HFFc6 (cell line): ENCODE results near the gene MRPS26. TPM values are rescaled to one million over a fixed set of nuclear protein-coding genes. Genes with fewer than 3 reads are reported as not detected.
"Not testable (repeated sequence)": the region's sequence is repeated elsewhere in the genome, so short reads cannot be mapped to it uniquely, and the experiment has no call there.

Experiments
- DNase-seq: peaks from one replicate; pipeline ENCODE4 v3.0.0-alpha.2; 2018
- H3K27ac Mint-ChIP-seq: 2 replicates; pipeline ENCODE4 v1.8.0; 2020; ENCODE audit warnings: mild to moderate bottlenecking, mixed read lengths
- H3K27me3 Mint-ChIP-seq: 2 replicates; pipeline ENCODE4 v1.8.0; 2021; ENCODE audit warnings: mild to moderate bottlenecking, moderate library complexity, mixed read lengths; ENCODE audit not compliant: insufficient read depth
- H3K36me3 Mint-ChIP-seq: 2 replicates; pipeline ENCODE4 v1.8.0; 2021; ENCODE audit warnings: low read depth, mixed read lengths
- H3K4me1 Mint-ChIP-seq: 2 replicates; pipeline ENCODE4 v1.8.0; 2020; ENCODE audit warnings: low read depth, mixed read lengths
- H3K4me3 Mint-ChIP-seq: 2 replicates; pipeline ENCODE4 v1.8.0; 2020; ENCODE audit warnings: mild to moderate bottlenecking, moderate library complexity, mixed read lengths
- H3K9me3 Mint-ChIP-seq: 2 replicates; pipeline ENCODE4 v1.8.0; 2020; ENCODE audit warnings: mild to moderate bottlenecking, mixed read lengths
- CTCF ChIP-seq: fragments of 200-600 bp; sonication (generic); IDR thresholded peaks from 2 replicates; pipeline ENCODE4 v1.5.0; 2021; ENCODE audit warnings: antibody characterized with exemption, mild to moderate bottlenecking
- total RNA-seq, 6 experiments: library from RNA; stranded (reverse); fragmentation: NEBNext Ultra II Directional; extraction: Animal tissue kit (Norgen Biotek cat#: 25700); gene quantifications; 2 replicates in 1 of 6; 3 replicates in 5 of 6; pipeline ENCODE4 v1.2.3, GENCODE V29; 2021

MRPS26 gene
- total RNA-seq, 6 experiments from 2014 or later, result 31.7 to 46.8 (median 36.0) TPM

GRCh38 chr20:3021777-3022176 lies 24.1 kb upstream of the MRPS26 start:
- Mint-ChIP-seq H3K27me3 (no peaks in the 10 kb centered on the region; the same call in 1 of the 2 replicates), H3K4me1 (no peaks in the 10 kb centered on the region), H3K4me3 (no peak overlapping the region), H3K36me3 (peaks cover 14% of the 10 kb centered on the region; the same call in 1 of the 2 replicates), H3K27ac (no peak overlapping the region), H3K9me3 (no peaks in the 10 kb centered on the region)
- TF ChIP-seq CTCF, result no peak
- DNase-seq, result no peak

GRCh38 chr20:3022559-3023490 lies 23.0 kb upstream of the MRPS26 start:
- DNase-seq, H3K27ac Mint-ChIP-seq, H3K4me1 Mint-ChIP-seq, H3K27me3 Mint-ChIP-seq, H3K9me3 Mint-ChIP-seq, H3K4me3 Mint-ChIP-seq: not testable (repeated sequence)
- H3K36me3 Mint-ChIP-seq, result peaks cover 14% of the 10 kb centered on the region; the same call in 1 of the 2 replicates

- Mint-ChIP-seq H3K9me3 (no peaks in the 10 kb centered on the region), H3K4me1 (no peaks in the 10 kb centered on the region), H3K27ac (no peak overlapping the region), H3K27me3 (no peaks in the 10 kb centered on the region; the same call in 1 of the 2 replicates), H3K4me3 (no peak overlapping the region), H3K36me3 (peaks cover 11% of the 10 kb centered on the region; the same call in 1 of the 2 replicates)
- TF ChIP-seq CTCF, result no peak
- no peak for DNase-seq
Measured at GRCh38 chr20:3027987-3028386, 17.9 kb upstream of the MRPS26 start.

- H3K4me1 Mint-ChIP-seq, result no peaks in the 10 kb centered on the region
- H3K4me3 Mint-ChIP-seq, result no peak overlapping the region
- no peak overlapping the region for H3K27ac Mint-ChIP-seq
- no peaks in the 10 kb centered on the region; the same call in 1 of the 2 replicates for H3K27me3 Mint-ChIP-seq
- DNase-seq, result no peak
- H3K9me3 Mint-ChIP-seq, result no peaks in the 10 kb centered on the region
- H3K36me3 Mint-ChIP-seq, result peaks cover 10% of the 10 kb centered on the region
- no peak for TF ChIP-seq CTCF
Measured at GRCh38 chr20:3031524-3032147, 14.2 kb upstream of the MRPS26 start.

- Mint-ChIP-seq H3K27ac (no peak overlapping the region), H3K27me3 (no peaks in the 10 kb centered on the region; the same call in 1 of the 2 replicates), H3K4me3 (no peak overlapping the region), H3K36me3 (peaks cover 5% of the 10 kb centered on the region), H3K4me1 (no peaks in the 10 kb centered on the region), H3K9me3 (no peaks in the 10 kb centered on the region)
- no peak for DNase-seq
- no peak for TF ChIP-seq CTCF
Measured at GRCh38 chr20:3032624-3033023, 13.2 kb upstream of the MRPS26 start.

GRCh38 chr20:3037654-3038053 lies 8.2 kb upstream of the MRPS26 start:
- Mint-ChIP-seq H3K27me3 (no peaks in the 10 kb centered on the region), H3K9me3 (no peaks in the 10 kb centered on the region), H3K27ac (no peak overlapping the region), H3K4me3 (no peak overlapping the region), H3K36me3 (peaks cover 11% of the 10 kb centered on the region), H3K4me1 (peaks cover 13% of the 10 kb centered on the region)
- no peak for DNase-seq
- no peak for TF ChIP-seq CTCF
